Middle frontal gyrus (tissue), 1 donor: ENCODE measurements around the gene KCNQ1.

ENCODE experiments used
- DNase-seq: peaks from one replicate; pipeline ENCODE4 v3.0.0-alpha.2; 2015; ENCODE audit warnings: low spot score; ENCODE audit errors: extremely low spot score

The KCNQ1 gene

DNA sequence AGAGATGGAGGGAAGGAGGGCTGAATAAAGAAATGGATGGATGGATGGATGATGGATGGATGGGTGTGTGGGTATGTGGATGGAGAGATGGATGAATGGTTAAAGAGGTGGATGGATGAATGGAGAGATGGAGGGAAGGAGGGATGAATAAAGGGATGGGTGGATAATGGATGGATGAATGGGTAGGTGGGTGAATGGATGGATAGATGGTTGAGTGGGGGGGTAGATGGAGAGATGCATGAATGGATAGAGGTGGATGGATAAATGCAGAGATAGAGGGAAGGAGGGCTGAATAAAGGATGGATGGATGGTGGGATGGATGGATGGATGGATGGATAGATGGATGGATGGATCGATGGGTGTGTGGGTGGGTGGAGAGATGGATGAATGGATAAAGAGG is 369.2 kb downstream of the KCNQ1 start:
- no peak for DNase-seq

DNA sequence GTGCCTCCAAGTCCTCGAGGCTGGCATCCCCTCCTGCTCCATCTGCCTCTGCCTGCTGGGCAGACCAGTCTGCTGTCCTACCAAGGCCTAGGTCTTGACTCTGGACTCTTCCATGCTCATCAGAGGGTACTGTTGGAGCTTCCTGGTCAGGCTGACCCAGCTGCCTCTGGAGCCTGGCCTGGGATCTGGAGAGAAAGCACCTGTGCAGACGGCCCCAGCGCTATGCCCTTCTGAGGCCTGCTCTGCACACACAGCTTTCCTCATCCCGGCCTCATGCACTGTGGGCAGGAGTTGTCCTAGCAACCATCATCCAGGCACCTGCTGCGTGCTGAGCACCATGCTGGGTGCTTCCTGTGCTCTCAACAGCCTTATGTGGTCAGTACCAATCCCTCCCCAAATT is 369.9 kb downstream of the KCNQ1 start:
- DNase-seq = no peak

DNA sequence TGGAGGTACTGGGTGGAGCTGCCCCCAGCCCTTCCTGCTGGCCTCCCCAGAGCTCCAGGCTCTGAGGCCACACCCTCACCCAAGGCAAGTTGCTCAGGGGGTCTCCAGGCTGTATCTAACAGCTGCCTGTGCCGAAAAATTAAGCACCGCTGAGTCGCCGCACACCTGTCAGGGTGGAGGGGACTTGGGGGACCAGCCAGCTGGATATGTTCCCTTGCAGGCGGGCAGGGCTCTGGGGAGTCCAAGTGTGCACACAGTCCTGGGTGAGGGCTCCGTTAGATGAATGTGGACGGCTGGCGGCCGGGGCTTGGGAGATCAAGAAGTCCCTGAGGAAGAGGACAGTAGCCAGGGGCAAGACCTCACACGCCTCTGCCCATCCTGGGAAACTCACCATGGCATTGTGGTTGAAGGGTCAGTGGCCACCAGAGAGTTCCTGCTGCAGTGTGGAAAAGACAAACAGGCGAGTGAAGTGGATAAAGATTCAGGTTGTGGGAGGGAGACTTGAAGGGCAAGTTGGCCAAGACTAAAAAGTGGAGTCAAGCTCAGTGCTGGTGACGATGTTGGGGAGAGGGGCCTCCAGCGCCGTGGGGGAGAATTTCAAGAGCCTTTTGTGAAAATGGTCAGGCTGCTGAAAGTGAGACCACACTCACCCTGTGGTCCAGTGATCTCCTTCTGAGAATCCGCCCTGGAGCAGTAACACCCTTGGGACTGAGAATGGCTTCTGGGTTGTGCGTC is 371.1 kb downstream of the KCNQ1 start:
- no peak for DNase-seq

DNA sequence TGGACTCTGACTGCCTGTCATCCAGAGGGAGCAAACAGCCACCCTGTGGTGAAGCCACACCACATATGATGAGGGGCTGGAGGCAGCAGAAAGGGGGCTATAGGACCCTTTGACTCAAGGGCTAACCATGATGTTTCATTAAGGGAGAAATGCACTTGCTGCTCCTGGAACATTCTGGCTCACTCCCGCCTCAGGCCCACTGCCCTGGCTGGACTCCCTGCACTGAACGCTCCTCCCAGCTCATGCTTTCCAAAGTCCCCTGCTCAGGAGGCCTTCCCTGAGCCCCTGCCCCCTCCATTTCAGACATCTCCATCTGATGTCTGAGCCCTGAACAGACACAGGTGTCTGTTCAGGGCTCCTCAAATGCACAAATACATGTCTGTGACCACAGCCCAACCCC is 371.7 kb downstream of the KCNQ1 start:
- no peak for DNase-seq

DNA sequence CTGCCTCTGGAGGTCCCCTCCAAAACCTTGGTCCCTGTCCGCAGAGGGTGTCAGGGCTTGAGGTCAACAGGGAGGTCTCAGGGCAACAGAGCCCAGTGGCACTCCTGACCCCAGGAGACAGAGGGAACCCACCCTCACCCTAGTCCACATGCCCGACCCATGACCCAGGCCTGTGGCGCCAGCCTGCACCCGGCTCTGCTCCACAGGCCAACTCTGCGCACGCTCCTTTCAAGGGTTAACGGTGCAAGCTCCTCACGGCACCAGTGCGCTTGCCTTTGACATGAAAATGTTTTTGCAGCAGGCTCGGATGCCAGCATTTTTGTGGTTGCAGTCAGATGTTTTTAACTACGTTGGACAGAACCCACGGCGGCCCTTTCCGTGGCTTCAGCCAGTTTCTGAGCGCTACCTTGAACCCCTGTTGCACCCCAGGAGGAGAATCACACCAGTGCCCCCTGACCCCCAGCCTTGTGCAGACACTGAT is 372.2 kb downstream of the KCNQ1 start:
- DNase-seq = no peak

DNA sequence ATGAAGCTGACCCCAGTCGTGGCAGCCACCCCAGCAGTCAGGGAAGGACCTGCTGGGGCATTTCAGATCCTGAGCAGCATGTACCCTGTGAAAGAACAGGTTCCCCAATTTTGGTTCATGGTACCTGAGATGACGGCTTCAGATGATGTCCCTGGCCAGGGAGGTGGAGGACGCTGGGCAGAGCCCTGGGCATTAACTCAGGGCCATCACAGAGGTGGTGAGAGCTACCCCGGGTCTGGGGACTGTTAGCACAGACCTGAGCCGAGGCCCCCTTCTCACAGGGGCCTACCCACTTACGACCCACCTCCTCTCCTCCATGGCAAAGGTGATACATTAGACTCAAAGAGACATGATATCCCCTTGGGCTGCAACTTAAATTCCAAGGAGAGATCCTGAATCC is 372.6 kb downstream of the KCNQ1 start:
- no peak for DNase-seq

DNA sequence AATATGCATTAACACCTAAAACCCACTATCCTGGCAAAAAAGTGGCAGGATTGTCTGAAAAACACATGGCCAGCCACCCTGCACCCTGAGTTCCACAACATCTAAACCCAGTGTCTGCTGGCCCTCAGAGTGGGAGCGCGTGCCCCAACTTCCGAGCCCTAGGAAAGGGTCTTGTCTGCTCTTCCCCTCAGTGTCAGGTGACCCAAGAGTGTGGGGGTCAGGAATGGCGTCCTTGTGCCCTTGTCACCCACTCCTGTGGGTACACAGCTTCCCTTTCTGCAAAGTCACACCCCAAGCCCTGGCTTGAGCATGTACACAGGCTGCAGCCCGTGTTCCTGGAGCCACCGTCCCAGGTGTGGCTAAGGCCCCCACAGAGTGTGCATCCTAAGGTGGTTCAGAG is 373.2 kb downstream of the KCNQ1 start:
- DNase-seq = no peak

DNA sequence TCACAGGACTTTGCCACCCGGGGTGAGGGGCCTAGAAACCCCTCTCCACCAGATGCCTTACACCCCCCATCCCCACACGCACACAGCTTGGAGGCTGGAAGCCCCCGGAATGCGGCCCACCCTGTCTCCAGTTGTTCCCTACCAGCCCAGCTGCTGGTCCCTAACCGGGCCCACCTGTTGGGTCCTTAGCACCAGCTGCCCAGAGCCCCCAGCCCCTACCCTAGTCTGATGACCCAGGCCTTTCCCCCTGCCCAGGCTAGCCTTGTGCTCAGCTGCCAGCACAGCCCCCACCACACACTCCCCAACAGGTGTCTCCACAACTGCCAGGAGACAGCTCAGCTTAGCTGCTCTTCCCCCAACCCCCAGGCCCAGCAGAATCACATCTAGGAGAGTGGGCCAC is 373.7 kb downstream of the KCNQ1 start:
- DNase-seq = no peak

DNA sequence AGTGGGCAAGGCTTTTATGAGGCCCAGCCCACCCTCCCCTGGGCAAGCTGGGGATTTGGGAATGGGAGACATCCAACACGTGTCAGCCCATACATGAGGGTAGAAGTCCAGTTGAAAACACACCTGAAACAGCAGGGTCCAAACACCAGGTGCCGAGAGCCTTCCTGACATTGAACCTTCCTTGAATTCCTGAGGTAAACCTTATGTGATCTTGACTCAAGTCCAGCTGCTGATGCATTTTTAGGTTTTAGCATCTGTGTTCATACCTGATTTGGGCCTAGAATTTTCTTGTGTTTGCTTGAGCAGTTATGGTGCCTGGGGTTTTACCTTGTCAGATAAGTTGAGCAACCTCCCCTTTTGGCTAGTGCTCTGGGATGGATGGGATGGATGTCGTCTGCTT is 374.5 kb downstream of the KCNQ1 start:
- no peak for DNase-seq

DNA sequence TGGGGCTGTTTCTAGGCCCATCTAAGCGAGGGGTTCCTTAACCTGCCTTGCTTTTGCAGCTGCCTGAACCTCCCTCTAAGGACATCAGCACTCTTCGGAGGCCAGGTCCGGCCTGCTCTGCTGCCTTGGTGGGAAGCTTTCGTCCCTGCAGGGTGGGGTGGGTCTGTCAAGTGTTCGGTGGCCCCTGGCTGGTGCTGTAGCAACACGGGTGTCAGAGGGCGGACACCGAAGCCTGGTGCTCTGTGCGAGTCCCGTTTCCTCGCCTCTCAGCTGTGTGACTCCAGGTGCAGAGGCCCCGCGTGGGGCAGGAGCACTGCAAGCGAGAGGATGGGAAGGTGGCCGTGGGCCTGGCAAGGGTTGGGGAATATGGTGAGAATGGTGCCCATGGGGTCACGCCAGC is 376.2 kb downstream of the KCNQ1 start:
- no peak for DNase-seq

DNA sequence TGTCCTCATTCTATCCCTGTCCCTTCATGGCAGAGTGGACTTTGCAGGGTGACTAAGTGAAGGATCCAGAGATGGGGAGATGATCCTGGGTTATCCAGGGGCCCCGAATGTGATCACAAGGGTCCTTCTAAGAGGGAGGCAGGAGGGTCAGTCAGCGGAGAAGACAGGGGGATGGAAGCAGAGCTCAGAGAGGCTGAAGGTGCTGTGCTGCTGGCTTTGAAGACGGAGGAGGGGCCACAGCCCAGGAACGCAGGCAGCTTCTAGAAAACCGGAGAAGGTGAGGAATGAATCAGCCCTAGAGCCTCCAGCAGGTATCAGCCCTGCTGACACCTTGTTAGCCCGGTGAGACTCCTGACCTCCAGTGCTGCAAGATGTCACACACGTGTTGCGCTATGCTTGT is 377.1 kb downstream of the KCNQ1 start:
- no peak for DNase-seq

DNA sequence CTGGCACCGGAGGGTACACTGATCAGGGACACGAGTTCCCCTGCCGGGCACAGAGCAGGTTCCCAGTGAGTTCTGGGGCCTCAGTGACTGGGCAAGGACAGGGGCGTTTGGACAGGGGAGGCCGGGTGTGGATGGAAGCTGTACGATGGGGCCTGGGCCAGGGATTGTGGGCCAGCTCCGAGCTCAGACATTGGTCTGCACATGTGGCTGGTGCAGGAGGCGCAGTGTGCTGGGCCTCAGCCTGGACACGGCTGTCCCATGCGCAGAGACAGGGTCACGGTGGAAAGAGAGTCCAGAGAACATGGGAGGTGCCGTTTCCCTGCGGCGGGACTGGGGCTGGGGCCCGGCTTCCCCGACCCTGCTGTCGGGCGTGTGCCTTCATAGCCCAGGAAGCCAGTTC is 380.0 kb downstream of the KCNQ1 start:
- DNase-seq = no peak

DNA sequence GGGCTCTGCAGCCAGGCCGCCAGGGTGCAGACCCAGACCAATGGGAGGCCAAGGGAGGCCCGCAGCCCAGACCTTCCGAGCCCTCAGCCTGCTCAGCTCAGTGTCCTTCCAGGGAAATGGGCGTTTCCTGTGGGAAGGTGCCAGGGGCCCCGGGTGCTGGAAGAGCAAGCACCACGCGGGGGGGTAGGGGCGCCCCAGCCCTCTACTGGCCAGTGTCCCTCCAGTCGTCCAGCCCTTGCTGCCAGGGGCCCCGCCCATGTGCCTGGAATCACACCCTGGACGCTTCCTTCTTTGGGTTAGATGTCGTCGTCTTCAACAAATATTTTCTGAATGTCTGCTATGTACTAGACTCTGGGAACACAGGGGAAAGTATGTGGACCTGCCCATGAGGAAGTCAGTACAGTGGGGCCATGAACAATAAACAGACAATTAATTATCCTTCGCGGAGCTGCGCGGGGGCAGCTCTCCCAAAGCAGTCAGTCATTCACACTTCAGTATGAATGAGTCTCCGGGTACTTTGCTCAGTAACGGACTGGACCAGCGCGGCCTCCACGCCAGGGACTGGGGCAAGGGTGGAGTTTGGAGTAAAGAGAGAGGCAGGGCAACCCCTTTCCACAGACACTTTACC is 380.6 kb downstream of the KCNQ1 start:
- DNase-seq = no peak

DNA sequence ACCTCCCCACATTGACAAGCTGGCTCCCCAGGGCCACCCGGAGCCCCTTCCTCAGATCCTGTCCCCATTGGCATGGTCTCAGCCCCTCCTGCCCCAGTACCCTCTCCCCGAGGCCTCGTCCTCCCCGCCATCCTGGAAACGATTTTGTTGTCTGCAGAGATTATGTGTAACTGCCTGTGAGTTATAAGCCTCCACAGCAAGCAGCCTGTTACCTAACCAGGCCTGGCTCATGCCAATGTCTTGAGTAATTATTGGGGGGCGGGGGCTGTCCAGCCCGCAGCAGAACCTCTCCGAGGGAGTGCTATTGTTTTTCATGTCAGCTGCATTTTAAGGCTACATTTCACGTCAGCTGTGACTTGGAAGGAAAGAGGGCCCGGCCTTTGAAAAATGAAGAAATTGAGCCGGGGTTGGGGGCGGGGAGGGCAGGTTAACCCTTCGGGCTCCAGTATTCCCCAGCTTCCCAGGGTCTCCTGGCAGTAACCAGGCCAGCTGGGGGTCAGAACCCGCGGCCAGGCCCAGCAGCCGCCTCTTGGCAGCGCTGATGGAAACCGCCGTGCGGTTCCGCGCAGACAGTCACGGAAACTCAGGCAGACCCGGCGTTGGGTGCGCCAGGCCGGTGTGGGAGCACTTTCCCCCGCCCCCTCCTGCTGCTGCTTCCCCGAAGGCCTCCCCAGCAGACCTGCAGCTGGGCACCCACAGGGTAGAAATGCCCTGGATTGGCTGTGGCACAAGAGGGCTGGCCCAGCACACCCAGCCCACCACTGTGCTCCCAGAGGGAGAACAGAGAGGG is 381.3 kb downstream of the KCNQ1 start:
- no peak for DNase-seq

DNA sequence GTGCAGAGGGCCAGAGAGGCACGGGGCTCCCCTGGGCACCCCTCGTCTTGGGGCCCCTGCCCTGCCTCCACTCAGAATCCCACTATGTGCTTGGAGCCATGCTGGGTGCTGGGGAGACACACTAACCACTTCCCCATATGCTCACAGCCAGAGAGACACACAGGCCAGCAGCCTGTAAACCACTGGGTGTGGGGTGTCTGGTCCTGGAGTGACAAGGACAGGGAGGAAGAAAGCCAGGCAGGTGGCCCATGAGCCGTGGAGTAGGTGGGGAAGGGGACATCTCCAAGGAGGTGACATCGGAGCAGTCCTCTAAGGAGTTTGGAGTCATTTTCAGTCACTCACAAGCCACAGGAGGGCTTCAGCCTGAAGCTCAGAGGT is 381.9 kb downstream of the KCNQ1 start:
- DNase-seq = no peak

DNA sequence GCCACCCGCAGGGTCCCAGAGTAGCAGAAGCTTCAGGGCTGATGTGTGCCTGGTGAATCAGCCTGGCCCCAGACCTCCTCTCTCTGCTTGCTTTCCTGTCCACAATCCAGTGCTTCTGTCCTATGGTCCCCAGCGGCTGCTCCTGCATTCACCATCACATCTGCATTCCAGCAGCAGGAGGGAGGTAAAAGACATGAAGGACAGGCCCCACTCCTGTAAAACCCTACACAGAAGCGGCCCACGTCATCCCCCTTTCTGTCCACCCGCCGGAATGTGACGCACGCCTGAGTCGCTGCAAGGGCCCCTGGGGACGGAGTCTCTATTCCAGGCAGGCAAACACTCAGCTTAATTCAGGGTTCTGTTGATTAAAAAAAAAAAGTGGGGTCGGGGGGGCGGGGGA is 382.4 kb downstream of the KCNQ1 start:
- DNase-seq = no peak

DNA sequence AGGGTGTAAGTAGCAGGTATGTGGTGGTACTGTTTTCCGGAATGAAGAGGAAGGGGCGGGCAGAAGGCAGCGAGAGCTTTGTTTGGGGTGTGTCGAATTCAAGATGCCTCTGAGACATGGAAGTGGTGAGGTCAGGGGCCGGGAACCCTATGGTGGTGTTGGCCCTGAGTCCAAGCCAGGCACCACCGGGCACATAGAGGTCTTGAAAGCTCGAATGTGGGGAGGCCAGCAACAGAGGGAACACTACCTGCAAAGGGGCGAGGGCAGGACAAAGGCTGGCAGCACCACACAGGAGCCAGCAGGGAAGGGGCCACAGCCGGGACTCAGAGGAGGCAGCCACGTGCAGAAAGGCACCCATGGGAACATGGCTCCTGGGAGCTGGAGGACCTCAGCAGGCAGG is 383.0 kb downstream of the KCNQ1 start:
- no peak for DNase-seq

DNA sequence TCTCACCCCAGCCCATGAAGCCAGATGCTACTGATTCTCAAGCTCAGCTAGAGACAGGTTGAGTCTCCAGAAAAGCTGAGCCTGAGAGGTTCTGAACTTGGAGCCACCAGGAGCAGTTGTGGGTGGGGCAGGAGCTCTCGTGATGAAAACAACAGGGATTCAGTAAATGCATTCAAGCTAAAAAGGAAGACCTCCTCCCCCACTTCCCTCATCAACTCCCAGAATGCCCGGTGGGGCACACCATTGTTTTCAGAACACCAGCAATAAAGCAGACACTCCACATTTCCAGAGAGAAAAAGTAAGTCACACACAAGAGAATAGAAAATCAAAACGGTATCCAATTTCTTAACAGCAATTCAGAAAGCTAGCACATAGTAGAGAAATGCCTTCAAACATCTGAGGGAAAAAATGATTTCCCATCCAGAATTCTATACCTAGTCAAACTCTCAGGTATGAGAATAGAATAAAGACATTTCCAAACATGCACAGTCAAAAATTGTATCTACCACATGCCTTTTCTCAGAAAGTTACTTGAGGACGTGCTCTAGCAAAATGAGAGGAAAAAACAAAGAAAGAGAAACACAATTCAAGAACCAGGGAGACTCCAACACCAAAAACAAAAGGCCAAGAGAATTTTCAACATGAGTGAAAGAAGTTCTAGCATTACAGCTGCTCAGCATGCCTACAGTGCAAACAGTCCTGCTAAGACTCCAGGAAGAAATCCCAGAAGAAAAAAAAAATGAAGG is 383.9 kb downstream of the KCNQ1 start:
- DNase-seq = no peak

DNA sequence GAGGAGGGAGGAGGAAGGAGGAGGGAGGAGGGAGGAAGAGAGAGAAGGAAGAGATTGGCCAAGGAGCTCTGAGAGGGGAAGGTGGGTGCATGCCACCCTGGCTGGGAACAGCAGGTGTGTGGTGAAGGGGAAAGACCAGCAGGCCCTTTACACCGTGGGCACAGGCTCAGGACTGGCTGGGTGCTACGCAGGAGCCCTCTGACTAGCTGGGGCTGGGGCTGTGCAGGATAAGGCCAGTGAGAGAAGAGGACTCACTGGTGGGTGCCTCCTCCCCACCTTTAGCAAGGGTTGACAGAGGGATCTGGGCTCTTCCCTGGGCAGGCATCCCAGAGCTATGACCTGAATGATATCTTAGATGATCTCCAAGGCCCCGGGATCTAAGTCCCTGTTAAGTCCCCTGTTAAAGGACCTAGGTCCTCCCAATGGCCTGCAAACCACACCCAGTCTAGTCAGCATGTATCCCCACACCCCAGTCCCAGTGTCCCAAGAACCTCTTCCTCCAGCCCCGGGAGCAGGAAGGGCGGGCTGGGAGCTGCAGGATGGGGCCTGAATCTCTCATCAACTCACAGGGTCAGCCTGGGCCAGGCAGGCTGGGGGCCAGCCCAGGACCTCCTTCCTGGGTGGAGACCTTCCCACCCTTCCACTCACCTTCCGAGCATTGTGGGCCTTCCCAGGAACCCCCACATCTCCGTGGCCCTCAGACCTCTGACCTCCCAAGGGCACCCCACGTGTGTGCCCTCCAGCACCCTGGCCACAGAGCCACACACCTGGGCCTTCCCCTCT is 385.4 kb downstream of the KCNQ1 start:
- no peak for DNase-seq

DNA sequence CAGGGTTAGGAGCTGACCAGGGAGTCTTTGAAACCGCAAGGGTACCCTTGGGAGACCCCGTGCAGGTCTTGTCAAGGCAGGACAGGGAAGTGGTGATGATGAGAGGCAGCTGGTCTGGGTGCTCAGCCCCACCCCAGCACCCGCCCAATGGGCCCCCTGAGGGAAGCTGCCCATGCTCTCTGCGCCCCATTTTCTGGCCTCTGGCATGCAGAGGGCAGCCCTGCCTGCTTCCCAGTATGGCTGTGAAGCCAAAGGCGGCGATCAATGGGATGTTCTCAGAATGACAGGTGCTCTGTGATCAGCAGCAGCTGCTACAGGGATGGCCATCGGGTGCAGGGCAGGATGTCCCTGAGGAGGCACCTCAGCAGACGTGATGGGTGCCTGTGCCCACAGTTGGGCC is 386.1 kb downstream of the KCNQ1 start:
- no peak for DNase-seq
